ENCODE data around the gene SHC4.

GRCh38 chr15:48842501-48842900, 121.2 kb downstream of the SHC4 start:
- TF ChIP-seq CTCF (conservative IDR thresholded peaks at IDR 0.05; ENCODE audit: low read length), result no peak
- TF ChIP-seq EZH2phosphoT487 (IDR thresholded peaks at IDR 0.05; ENCODE audit: borderline replicate concordance, low read depth, low read length), result no peak

Measured in OCI-LY7 (cell line).